HG02938 (cell line): ENCODE data around the gene MPEG1.

ENCODE experiments used
- ATAC-seq: cut with Tn5 transposase; IDR thresholded peaks from one replicate; pipeline ENCODE4 v1.9.1; 2021; ENCODE audit warnings: mild to moderate bottlenecking, moderate library complexity; ENCODE audit not compliant: unreplicated experiment

The MPEG1 gene

DNA sequence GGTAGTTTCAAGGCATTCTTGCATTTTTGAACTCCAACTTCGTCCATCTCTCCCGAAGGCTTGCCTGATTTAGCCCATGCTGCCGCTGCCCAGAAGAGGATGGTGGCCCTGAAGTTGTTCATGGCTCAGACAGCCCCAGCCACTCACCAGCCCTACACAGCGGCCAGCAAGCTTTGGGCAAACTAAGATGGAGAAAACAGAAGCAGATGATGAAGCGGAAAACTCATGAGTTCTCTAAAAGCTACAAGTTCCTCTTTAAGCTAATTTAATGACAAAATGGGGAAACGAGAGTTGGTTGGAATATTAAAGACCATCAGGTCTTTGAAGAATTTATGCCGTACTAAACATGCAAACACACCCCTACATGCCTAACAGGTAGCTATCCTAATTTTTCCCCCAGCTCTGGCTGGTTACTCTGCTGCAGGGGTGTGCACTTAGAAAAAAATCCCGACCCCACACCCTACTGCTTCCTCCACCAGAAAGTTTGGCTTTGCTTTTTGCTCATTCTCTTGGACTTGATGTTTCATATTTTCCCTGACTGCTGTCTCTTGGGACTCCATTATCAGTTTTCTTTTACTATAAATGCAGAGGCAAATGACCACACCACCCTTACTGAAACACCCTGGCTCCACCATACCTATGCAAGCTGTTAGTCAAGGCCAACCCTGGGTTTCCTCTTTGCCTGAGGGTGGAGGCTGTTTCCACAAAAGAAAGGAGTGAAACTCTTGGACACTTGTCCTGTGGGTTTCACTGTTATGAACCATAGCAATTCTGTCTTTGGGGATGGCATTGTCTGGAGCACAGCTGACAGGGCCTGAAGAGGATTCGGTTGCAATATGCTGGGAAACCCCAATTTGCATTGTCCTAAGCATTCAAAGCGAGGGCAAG lies at the start of gene MPEG1:
Gene MPEG1, minus strand, starts transcription at position 184 of the 888 bp plus-strand sequence. Its CDS starts 62 bp downstream, at position 122.
- ATAC-seq = no peak

DNA sequence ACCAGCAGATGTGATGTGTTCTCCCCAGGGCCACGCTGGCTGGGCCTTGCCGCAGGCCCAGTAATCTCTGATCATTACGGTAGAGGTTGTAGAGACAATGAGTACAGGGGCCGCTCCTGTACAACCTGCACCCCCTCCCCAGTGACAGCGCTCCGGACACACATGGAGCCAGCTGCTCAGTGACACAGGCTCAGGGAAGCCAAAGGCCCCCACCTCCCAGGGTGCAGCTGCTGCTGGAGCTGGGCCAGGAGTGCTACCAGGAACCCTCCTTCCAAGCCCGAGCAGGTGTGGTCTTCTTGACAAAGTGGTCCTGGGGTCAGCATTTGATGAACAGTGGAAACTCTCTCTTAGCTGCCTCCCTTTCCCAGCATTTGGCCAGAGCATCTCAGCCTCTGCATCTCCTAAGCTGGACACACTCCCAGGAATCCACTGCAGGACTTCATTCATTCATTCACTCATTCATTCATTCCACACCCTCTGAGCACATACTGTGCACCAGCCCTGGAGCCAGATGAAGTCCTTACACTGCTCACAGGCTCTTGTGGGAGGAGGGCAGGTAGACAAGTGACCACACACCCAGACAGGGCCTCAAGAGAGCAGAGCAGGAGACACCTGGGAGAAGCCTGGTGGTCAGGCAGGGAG lies 49.6 kb upstream of the MPEG1 start:
- ATAC-seq = no peak

GRCh38 chr11:59261150-59261549 lies 48.4 kb upstream of the MPEG1 start:
- no peak for ATAC-seq

DNA sequence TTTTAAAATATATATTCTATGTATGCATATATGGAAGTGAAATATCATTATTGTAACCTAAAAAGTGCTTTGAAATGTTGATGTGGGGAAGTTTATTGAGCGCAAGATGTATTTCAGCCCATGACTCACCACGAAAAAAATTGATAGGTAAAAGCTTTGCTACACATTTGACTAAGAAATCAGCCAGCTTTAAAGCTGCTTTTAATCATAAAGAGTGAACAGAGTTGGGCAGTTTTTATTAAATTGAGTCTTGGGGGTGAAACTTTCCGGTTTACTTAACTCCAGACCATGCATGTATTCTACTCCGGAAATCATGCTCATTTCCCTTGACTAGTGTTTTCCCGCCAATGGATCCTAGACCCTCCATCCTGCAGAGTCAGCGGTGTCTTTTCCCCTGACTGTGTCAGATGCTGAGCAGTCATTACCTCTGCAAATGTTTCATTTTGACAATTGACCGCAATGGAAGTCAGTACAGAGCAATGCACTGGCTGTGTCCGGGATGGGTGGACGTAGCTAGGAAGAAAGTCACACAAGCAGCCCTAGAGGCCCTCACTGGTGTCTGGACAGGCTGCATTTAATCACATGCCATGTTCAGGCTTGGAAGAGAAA lies 47.2 kb upstream of the MPEG1 start:
- ATAC-seq = no peak

GRCh38 chr11:59259047-59259446 lies 46.3 kb upstream of the MPEG1 start:
- ATAC-seq = peak; percentile 42

- ATAC-seq = no peak
Observed at GRCh38 chr11:59255281-59255680, 42.6 kb upstream of the MPEG1 start.

DNA sequence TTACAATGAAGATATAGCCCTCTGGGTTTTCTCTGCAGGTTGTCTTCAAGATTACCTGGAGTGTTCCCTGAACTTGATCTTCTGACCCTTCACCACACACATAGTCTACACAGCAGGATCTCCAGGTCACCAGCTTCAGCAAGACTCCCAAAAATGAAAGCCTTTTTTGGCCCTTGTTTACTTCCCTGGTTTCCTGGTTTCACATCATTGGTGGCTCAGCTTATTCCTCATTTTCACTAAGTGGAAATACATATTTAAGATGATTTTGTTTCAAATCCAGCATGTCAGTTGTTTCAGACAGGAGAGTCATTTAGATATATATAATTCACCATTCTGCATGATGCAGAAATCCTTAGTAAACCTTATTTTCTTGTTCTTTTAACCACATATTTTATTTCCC lies 41.6 kb upstream of the MPEG1 start:
- no peak for ATAC-seq

GRCh38 chr11:59253001-59253400 lies 40.3 kb upstream of the MPEG1 start:
- no peak for ATAC-seq

DNA sequence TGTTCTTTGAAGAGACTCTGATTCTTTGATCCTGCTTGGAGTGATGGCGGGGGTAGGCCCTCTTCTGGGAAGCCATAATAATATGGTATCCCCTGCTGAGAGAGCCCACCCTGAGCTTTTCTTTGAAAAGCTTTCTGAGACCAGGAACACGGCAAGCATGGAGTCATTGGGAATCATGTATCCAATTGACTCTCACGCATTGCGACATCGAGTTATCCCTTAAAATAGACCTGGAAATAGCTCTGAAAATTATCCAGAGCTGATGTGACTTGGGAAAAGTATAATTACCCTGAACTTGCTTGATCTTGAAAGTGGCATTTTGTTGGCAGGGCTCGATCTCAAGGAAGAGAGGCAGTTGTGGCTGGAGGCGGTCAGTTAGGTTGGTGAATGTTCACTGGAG lies 36.8 kb upstream of the MPEG1 start:
- ATAC-seq = no peak

GRCh38 chr11:59247531-59248227 lies 35.0 kb upstream of the MPEG1 start:
- ATAC-seq = no peak

- no peak for ATAC-seq
Observed at GRCh38 chr11:59243633-59244032, 30.9 kb upstream of the MPEG1 start.

- no peak for ATAC-seq
Observed at GRCh38 chr11:59240322-59240721, 27.6 kb upstream of the MPEG1 start.

- ATAC-seq = no peak
Observed at GRCh38 chr11:59226396-59226795, 13.7 kb upstream of the MPEG1 start.

DNA sequence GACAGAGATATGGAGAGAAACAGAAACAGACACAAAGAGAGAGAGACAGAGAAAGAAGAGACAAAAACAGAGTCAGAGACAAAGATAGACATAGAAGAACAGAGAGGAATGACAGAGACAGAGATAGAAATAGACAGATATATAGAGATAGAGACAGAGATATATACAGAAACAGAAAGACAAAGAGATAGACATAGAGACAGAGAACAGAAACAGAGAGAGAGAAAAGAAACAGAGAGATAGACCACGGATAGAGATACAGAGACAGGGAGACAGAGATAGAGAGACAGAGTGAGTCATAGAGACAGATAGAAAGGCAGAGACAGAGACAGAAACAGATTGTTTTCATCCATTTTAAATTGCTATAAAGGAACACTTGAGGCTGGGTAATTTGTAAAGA lies 12.3 kb upstream of the MPEG1 start:
- ATAC-seq = peak; percentile 55

DNA sequence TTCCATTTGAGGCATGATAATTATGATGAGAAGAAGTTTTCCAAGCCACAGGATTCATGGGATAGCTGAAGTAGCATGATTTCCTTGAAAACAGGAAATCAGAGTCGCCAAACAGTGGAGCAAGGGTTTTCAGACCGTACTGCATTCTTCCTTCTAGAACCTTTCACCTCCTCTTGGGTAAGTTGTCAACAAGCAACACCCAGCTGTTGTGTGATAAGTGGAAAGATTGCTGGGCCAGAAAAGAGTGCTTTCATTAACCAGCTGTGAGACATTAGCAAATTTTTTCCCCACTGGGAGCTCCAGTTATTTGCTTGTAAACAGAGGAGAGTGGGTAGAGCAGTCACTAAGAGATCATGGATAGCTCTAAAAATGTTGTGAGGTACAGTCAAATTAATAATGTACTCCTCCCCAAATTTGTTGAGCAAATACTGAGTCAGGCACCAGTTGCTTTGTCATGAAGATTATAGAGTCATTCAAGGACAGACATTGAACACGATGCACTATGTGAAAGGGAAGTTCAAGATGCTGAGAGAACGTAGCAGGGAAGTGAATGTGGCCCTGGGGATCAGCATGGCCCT lies 11.7 kb upstream of the MPEG1 start:
- peak; percentile 48 for ATAC-seq

- no peak for ATAC-seq
Observed at GRCh38 chr11:59223611-59224010, 10.9 kb upstream of the MPEG1 start.

- no peak for ATAC-seq
Observed at GRCh38 chr11:59223177-59223576, 10.4 kb upstream of the MPEG1 start.

- ATAC-seq = no peak
Observed at GRCh38 chr11:59222464-59223060, 9.8 kb upstream of the MPEG1 start.

DNA sequence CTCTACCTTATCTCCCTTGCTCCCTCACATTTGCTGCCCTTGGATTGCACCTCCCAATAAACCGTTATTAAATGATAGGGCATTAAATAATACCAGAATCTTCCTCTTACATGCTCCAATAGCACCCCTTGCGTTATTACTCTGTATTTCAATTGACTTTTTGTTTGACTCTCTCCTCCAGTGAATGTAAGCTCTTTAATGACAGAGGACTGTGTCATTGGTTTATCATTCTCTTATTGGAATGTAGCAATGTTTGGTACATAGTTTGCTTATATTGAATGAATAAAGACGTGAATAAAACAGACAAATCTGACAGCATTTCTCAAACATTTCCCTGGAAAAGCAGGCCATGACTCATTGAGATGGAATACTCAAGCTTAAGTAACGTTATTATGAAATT lies 8.7 kb upstream of the MPEG1 start:
- ATAC-seq = no peak

GRCh38 chr11:59219836-59220235 lies 7.1 kb upstream of the MPEG1 start:
- ATAC-seq = no peak

- no peak for ATAC-seq
Observed at GRCh38 chr11:59218893-59219292, 6.2 kb upstream of the MPEG1 start.
